Chondrocyte (in vitro differentiated cells): ENCODE data around the gene CAMK2D. TPM values are rescaled to one million over a fixed set of nuclear protein-coding genes. Genes with fewer than 3 reads are reported as not detected.

Source experiments
- DNase-seq: peaks from one replicate; pipeline ENCODE4 v3.0.0; 2021; ENCODE audit warnings: mixed read lengths, low spot score
- H3K27ac Mint-ChIP-seq: one replicate; pipeline ENCODE4 v1.8.0; 2021; ENCODE audit warnings: mild to moderate bottlenecking, moderate library complexity, mixed read lengths; ENCODE audit not compliant: unreplicated experiment
- H3K27me3 Mint-ChIP-seq: 2 replicates; pipeline ENCODE4 v1.8.0; 2021; ENCODE audit warnings: low read depth, mixed read lengths
- H3K36me3 Mint-ChIP-seq: 2 replicates; pipeline ENCODE4 v1.8.0; 2021; ENCODE audit warnings: low read depth, mixed read lengths
- H3K4me1 Mint-ChIP-seq: 2 replicates; pipeline ENCODE4 v1.8.0; 2021; ENCODE audit warnings: low read depth, mild to moderate bottlenecking, mixed read lengths
- H3K4me3 Mint-ChIP-seq: one replicate; pipeline ENCODE4 v1.8.0; 2021; ENCODE audit warnings: mild to moderate bottlenecking, moderate library complexity, mixed read lengths; ENCODE audit not compliant: unreplicated experiment
- H3K9me3 Mint-ChIP-seq: 2 replicates; pipeline ENCODE4 v1.8.0; 2021; ENCODE audit warnings: low read depth, mixed read lengths
- total RNA-seq: library from RNA; stranded (reverse); gene quantifications from 3 replicates; pipeline ENCODE4 v1.2.1, GENCODE V29; 2021
- TF ChIP-seq, protein P1 (sequence below): fragments of 200-600 bp; sonication (generic); IDR thresholded peaks from 2 replicates; pipeline ENCODE4 v1.5.0; 2021; ENCODE audit warnings: antibody characterized with exemption, mild to moderate bottlenecking, moderate library complexity

Gene CAMK2D
- total RNA-seq, 1 donor from 2014 or later: 73.7 TPM

DNA sequence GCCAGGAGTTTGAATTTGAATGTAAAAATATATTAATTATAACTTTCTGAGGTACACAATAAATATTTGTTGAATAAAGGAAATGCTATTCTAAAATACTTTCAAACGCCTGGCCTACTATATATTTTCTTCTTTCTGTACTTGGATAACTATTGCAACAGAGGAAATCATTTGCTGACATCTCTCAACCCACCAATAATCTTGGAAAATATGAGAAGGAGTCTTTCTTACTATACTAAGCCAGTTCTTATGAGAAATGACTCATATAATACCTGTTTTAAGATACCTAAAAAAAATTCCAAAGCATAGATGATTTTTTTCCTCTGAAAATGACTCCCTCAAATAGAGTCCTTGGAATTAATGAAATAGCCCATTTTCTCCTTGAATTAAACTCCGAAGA, 64.1 kb downstream of the CAMK2D start:
- no peak for DNase-seq
- H3K36me3 Mint-ChIP-seq: no peaks in the 10 kb centered on the region
- no peaks in the 10 kb centered on the region for H3K27me3 Mint-ChIP-seq
- TF ChIP-seq, protein P1, sequence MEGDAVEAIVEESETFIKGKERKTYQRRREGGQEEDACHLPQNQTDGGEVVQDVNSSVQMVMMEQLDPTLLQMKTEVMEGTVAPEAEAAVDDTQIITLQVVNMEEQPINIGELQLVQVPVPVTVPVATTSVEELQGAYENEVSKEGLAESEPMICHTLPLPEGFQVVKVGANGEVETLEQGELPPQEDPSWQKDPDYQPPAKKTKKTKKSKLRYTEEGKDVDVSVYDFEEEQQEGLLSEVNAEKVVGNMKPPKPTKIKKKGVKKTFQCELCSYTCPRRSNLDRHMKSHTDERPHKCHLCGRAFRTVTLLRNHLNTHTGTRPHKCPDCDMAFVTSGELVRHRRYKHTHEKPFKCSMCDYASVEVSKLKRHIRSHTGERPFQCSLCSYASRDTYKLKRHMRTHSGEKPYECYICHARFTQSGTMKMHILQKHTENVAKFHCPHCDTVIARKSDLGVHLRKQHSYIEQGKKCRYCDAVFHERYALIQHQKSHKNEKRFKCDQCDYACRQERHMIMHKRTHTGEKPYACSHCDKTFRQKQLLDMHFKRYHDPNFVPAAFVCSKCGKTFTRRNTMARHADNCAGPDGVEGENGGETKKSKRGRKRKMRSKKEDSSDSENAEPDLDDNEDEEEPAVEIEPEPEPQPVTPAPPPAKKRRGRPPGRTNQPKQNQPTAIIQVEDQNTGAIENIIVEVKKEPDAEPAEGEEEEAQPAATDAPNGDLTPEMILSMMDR: no peak
- H3K27ac Mint-ChIP-seq: no peak overlapping the region
- H3K9me3 Mint-ChIP-seq: no peaks in the 10 kb centered on the region
- peaks cover 41% of the 10 kb centered on the region for H3K4me1 Mint-ChIP-seq
- H3K4me3 Mint-ChIP-seq: no peak overlapping the region

DNA sequence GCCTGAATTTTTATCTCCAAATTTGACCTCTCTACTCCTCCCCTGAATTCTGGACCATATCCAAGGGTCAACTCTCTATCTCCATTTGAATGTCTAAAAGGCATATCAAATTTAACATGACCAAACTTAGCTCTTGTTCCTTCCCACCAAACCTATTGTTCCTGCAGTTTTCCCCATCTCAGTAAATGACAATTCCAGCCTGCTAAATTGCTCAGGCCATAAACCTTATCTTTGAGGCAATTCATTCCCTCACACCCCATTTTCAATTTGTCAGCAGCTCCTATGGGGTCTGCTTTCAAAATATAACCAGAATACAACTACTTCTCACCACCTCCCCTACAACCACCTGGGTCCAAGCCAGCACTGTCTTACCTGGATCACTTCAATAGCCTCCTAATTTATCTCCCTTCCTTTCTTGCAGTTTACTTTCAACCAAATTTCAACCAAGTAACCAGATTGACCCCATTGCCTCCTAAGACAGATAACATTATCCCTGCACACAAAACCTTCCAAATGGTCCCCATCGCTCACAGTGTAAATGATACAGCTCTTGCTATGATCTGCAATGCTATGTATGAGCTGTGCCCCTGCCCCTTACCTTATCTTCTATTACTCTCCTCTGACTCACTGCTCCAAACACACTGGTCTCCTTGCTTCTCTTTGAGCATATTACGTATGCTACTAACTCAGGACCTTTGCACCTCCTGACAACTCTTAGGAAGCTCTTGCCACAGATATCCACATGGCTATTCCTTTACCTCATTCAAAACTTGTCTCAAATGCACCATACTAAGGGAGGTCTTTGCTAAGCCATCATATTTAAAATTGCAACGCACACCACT, 66.0 kb downstream of the CAMK2D start:
- Mint-ChIP-seq H3K36me3 (no peaks in the 10 kb centered on the region), H3K27ac (no peak overlapping the region), H3K27me3 (no peaks in the 10 kb centered on the region), H3K4me3 (no peak overlapping the region), H3K4me1 (peaks cover 33% of the 10 kb centered on the region), H3K9me3 (no peaks in the 10 kb centered on the region)
- no peak for DNase-seq
- TF ChIP-seq, protein P1: no peak

DNA sequence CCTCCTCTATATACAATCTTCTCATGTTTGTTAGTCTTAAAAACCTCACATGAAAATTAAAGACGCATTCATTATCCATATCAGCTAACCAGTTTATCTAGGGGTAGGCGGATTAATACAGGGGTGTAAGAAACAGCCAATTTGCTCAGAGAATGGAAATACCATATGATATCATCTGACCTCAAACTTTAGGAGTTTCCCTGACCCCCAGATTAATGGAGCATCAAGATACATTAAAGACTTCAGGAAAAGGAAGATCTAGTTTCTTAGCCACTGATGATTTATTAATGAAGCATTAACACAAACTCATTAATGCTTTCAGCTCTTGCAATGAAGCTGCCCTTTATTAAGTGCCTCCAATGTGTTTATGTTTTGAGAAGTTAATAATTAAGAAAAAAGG, 67.5 kb downstream of the CAMK2D start:
- H3K27ac Mint-ChIP-seq: no peak overlapping the region
- H3K4me3 Mint-ChIP-seq: no peak overlapping the region
- H3K36me3 Mint-ChIP-seq: no peaks in the 10 kb centered on the region
- H3K9me3 Mint-ChIP-seq: no peaks in the 10 kb centered on the region
- DNase-seq: no peak
- TF ChIP-seq, protein P1: no peak
- H3K27me3 Mint-ChIP-seq: no peaks in the 10 kb centered on the region
- peaks cover 27% of the 10 kb centered on the region for H3K4me1 Mint-ChIP-seq

- TF ChIP-seq, protein P1: no peak
- Mint-ChIP-seq H3K27ac (peak overlapping the region; percentile 70), H3K36me3 (no peaks in the 10 kb centered on the region), H3K4me1 (peaks cover 31% of the 10 kb centered on the region), H3K27me3 (no peaks in the 10 kb centered on the region), H3K9me3 (no peaks in the 10 kb centered on the region), H3K4me3 (no peak overlapping the region)
- no peak for DNase-seq
These were observed 68.6 kb downstream of the CAMK2D start for GRCh38 chr4:113692809-113693411.

- Mint-ChIP-seq H3K4me3 (no peak overlapping the region), H3K9me3 (no peaks in the 10 kb centered on the region), H3K36me3 (no peaks in the 10 kb centered on the region), H3K4me1 (peaks cover 38% of the 10 kb centered on the region), H3K27me3 (no peaks in the 10 kb centered on the region), H3K27ac (no peak overlapping the region)
- TF ChIP-seq, protein P1: no peak
- no peak for DNase-seq
These were observed 69.9 kb downstream of the CAMK2D start for GRCh38 chr4:113691676-113692075.
